Endothelial cell of umbilical vein (primary cell): ENCODE results near the gene DAPL1. TPM values are rescaled to one million over a fixed set of nuclear protein-coding genes. Genes with fewer than 3 reads are reported as not detected.

Experiments used
- BruUV-seq: library from RNA; stranded (reverse); fragments of 400-500 nt; replicated peaks from 2 replicates; lab custom pipeline; 2021; lab: Mats Ljungman, UMichigan
- CTCF ChIA-PET: fragments of 300-600, 350-600 bp; sonication (Branson Sonifier 250); formaldehyde crosslinking; loops from one replicate; lab custom pipeline; 2021; ENCODE audit warnings: antibody characterized with exemption, inconsistent platforms; lab: Charles Lee
- POLR2A ChIA-PET: fragments of 300-600, 350-600 bp; sonication (Branson Sonifier 250); formaldehyde crosslinking; loops from one replicate; lab custom pipeline; 2021; ENCODE audit warnings: antibody characterized with exemption, inconsistent platforms; lab: Charles Lee
- DNase-seq: peaks from one replicate; pipeline ENCODE4 v3.0.0-alpha.2; 2011; ENCODE audit warnings: low read depth, low spot score
- FAIRE-seq: peaks from 2 replicates; lab custom pipeline; 2011; peaks lifted over from hg19 to GRCh38; lab: Jason Lieb, UNC
- H2AFZ ChIP-seq: 2 replicates; pipeline ENCODE4 v1.6.0; 2012; ENCODE audit warnings: low read depth, low read length, control low read depth, inconsistent platforms
- H3K27ac ChIP-seq: 2 replicates; pipeline ENCODE4 v1.5.1; 2011; ENCODE audit warnings: low read depth, mild to moderate bottlenecking, control low read depth, low read length, moderate library complexity; ENCODE audit not compliant: insufficient read depth
- H3K27me3 ChIP-seq, 2 experiments: 2 replicates each; pipeline versions ENCODE4 v1.6.0 to v1.6.1; 2011; ENCODE audit warnings: low read length in 2 of 2, mixed read lengths in 1 of 2; ENCODE audit not compliant: control insufficient read depth in 2 of 2, insufficient read depth in 2 of 2
- H3K36me3 ChIP-seq, 2 experiments: 2 replicates in 1 of 2; 3 replicates in 1 of 2; pipeline ENCODE4 v1.5.1; 2011; ENCODE audit warnings: low read length in 2 of 2, mild to moderate bottlenecking in 1 of 2, moderate library complexity in 1 of 2; ENCODE audit not compliant: control insufficient read depth in 2 of 2, insufficient read depth in 2 of 2; ENCODE audit errors: extremely low read depth in 1 of 2
- H3K4me1 ChIP-seq: 3 replicates; pipeline ENCODE4 v1.5.1; 2011; ENCODE audit warnings: mild to moderate bottlenecking, low read length; ENCODE audit not compliant: control insufficient read depth, insufficient read depth; ENCODE audit errors: extremely low read depth
- H3K4me2 ChIP-seq: 2 replicates; pipeline ENCODE4 v1.6.1; 2011; ENCODE audit warnings: low read length, control low read depth, mixed read lengths; ENCODE audit not compliant: insufficient read depth
- H3K4me3 ChIP-seq, 3 experiments: fragments of 200-600 bp in 1 of 3; sonication (generic), shearing (Covaris generic) in 1 of 3; replicated peaks in 1 of 3; 2 replicates each; pipeline ENCODE4 v1.5.1; 2011 to 2016; ENCODE audit warnings: control low read depth in 3 of 3, low read length in 3 of 3, mild to moderate bottlenecking in 2 of 3, inconsistent platforms in 1 of 3, low read depth in 1 of 3, moderate library complexity in 1 of 3; ENCODE audit not compliant: insufficient read depth in 1 of 3
- H3K79me2 ChIP-seq: 2 replicates; pipeline ENCODE4 v1.6.0; 2012; ENCODE audit warnings: low read length, inconsistent platforms; ENCODE audit not compliant: control insufficient read depth, insufficient read depth
- H3K9ac ChIP-seq: replicated peaks from 2 replicates; pipeline ENCODE3; 2011; ENCODE audit warnings: low read length, control low read depth; ENCODE audit not compliant: insufficient read depth; ENCODE audit errors: extremely low read depth
- H3K9me1 ChIP-seq: replicated peaks from 3 replicates; pipeline ENCODE4 v1.6.0; 2011; ENCODE audit warnings: mild to moderate bottlenecking, low read length; ENCODE audit not compliant: control insufficient read depth, insufficient read depth; ENCODE audit errors: extremely low read depth
- H3K9me3 ChIP-seq: replicated peaks from 2 replicates; pipeline ENCODE4 v1.5.1; 2012; ENCODE audit warnings: low read length, inconsistent platforms; ENCODE audit not compliant: control insufficient read depth, insufficient read depth
- H4K20me1 ChIP-seq: replicated peaks from 2 replicates; pipeline ENCODE3; 2011; ENCODE audit warnings: mild to moderate bottlenecking, low read length; ENCODE audit not compliant: control insufficient read depth, insufficient read depth; ENCODE audit errors: extremely low read depth
- FOS ChIP-seq: IDR thresholded peaks from 2 replicates; pipeline ENCODE4 v1.6.1; 2011; ENCODE audit warnings: mild to moderate bottlenecking, low read length, moderate library complexity, borderline replicate concordance; ENCODE audit not compliant: insufficient read depth
- JUN ChIP-seq: IDR thresholded peaks from 2 replicates; pipeline ENCODE4 v1.6.1; 2011; ENCODE audit warnings: borderline replicate concordance, low read depth; ENCODE audit not compliant: insufficient read length, insufficient read depth
- MYC ChIP-seq: IDR thresholded peaks from one replicate; pipeline ENCODE4 v1.6.1; 2011; ENCODE audit warnings: mild to moderate bottlenecking, low read depth, low read length
- POLR2A ChIP-seq: IDR thresholded peaks from 2 replicates; pipeline ENCODE4 v1.6.1; 2012; ENCODE audit warnings: low read depth, mild to moderate bottlenecking, control low read depth, low read length
- dilution Hi-C: fragments of 300-500 bp; cut with MboI; formaldehyde crosslinking; loops from one replicate; pipeline ENCODE4 v1.15.0; 2019; ENCODE audit warnings: low sequenced_read_pairs; ENCODE audit not compliant: extremely low pct_ligation_motif_present
- intact Hi-C: fragments of 100-400 bp; cut with micrococcal nuclease; formaldehyde crosslinking; loops from one replicate; pipeline ENCODE4 v1.10.0; 2022
- polyA plus RNA-seq, 4 experiments: library from polyadenylated mRNA; depleted of rRNA in 3 of 4; stranded (reverse) in 3 of 4; unstranded in 1 of 4; fragments of >200 nt; gene quantifications; 2 replicates each; pipeline versions ENCODE4 v1.2.1 to v1.2.3, GENCODE V29; 2011 to 2012; ENCODE audit warnings: missing spikeins in 1 of 4
- total RNA-seq: library from RNA; stranded (reverse); gene quantifications from 2 replicates; pipeline ENCODE4 v1.2.3, GENCODE V29; 2021
- TF ChIP-seq, protein P1 (sequence below), 2 donors: IDR thresholded peaks; 1 replicate in 1 of 2; 2 replicates in 1 of 2; pipeline ENCODE4 v1.5.1; 2011; ENCODE audit warnings: low read length in 2 of 2, mild to moderate bottlenecking in 2 of 2, moderate library complexity in 2 of 2, control low read depth in 1 of 2, inconsistent platforms in 1 of 2, low read depth in 1 of 2; ENCODE audit not compliant: insufficient read depth in 1 of 2; ENCODE audit errors: extremely low read depth in 1 of 2

The DAPL1 gene
- total and polyA plus RNA-seq, 2 donors (not counting 3 experiments of a cell fraction or from before 2014, with no cell fraction given), result not detected

DNA sequence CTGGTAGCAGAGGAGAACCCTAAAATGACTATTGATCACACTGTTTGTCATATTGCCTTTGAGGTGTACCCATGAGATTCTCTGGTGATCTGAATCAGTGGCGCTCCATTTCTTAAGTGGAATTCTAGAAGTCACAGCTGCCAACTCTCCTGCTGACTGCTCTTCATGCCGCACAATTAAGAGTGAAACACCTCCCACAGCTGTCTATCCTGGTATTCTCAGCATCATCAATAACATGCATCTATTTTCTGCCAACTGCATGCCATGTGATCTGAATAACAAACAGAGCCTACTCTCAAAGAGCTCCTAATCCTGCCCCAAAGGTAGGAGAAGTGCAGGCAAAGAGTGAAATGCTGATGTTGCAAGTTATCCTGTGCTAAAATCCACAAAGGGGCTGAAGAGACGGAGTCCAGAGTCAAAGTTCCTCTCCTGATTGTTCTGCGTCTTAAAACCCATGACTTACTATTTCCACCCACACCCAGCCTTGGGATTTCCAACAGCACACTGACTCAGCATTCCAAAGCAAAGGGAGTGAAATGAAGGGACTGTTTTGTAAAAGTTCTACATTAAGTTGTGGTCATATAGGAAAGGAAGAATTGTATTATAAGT is 13.7 kb upstream of the DAPL1 start:
- dilution Hi-C loops (no loop called here), intact Hi-C loops (no loop called here)
- Histone ChIP-seq H2AFZ (no peak overlapping the region), H3K27me3 (peaks cover 0 to 9% of the 10 kb centered on the region in 2 experiments), H3K9ac (no peak overlapping the region), H4K20me1 (no peaks in the 10 kb centered on the region), H3K9me1 (no peaks in the 10 kb centered on the region), H3K4me1 (no peaks in the 10 kb centered on the region), H3K36me3 (no peaks in the 10 kb centered on the region), H3K4me2 (no peak overlapping the region), H3K27ac (no peak overlapping the region), H3K9me3 (no peaks in the 10 kb centered on the region), H3K79me2 (no peaks in the 10 kb centered on the region), H3K4me3 (no peak overlapping the region)
- FAIRE-seq, result no peak
- ChIA-PET POLR2A (no interaction called here), CTCF (no interaction called here)
- DNase-seq, result peak; percentile 26
- BruUV-seq, result no TSS peak
- no peak for TF ChIP-seq FOS
- TF ChIP-seq, protein P1, sequence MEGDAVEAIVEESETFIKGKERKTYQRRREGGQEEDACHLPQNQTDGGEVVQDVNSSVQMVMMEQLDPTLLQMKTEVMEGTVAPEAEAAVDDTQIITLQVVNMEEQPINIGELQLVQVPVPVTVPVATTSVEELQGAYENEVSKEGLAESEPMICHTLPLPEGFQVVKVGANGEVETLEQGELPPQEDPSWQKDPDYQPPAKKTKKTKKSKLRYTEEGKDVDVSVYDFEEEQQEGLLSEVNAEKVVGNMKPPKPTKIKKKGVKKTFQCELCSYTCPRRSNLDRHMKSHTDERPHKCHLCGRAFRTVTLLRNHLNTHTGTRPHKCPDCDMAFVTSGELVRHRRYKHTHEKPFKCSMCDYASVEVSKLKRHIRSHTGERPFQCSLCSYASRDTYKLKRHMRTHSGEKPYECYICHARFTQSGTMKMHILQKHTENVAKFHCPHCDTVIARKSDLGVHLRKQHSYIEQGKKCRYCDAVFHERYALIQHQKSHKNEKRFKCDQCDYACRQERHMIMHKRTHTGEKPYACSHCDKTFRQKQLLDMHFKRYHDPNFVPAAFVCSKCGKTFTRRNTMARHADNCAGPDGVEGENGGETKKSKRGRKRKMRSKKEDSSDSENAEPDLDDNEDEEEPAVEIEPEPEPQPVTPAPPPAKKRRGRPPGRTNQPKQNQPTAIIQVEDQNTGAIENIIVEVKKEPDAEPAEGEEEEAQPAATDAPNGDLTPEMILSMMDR (IDR thresholded peaks at IDR 0.05; ENCODE audit: extremely low read depth in 1 of 2, insufficient read depth in 1 of 2, low read depth in 1 of 2, low read length in 2 of 2), result no peak
- no peak for TF ChIP-seq MYC
- TF ChIP-seq POLR2A, result no peak

DNA sequence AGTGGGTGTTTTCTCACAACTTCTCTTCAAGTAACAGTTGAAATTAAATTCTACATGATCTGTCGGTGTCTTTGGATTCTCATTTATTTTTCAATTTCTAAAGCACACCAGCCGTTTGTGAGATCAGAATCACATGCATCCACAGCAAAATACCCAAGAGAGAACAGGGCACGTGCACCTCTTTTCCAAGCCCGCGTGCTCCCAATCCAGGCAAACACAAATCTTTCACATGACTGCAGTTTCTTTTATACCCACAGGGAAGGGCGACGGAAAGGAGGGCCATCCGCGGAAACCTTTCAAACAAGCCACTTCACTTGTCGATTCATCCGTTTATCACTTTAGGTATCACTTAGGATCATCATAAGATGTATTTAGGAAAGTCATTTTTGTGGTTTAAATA is 13.0 kb upstream of the DAPL1 start:
- Histone ChIP-seq H2AFZ (no peak overlapping the region), H3K79me2 (no peaks in the 10 kb centered on the region), H3K27me3 (peaks cover 0 to 9% of the 10 kb centered on the region in 2 experiments), H3K9me3 (no peaks in the 10 kb centered on the region), H3K4me2 (no peak overlapping the region), H3K4me1 (no peaks in the 10 kb centered on the region), H3K9ac (no peak overlapping the region), H3K36me3 (no peaks in the 10 kb centered on the region), H3K27ac (no peak overlapping the region), H4K20me1 (no peaks in the 10 kb centered on the region), H3K9me1 (no peaks in the 10 kb centered on the region), H3K4me3 (no peak overlapping the region)
- ChIA-PET CTCF (no interaction called here), POLR2A (no interaction called here)
- intact Hi-C loops, result no loop called here
- TF ChIP-seq JUN, result no peak
- dilution Hi-C loops, result no loop called here
- FAIRE-seq, result no peak
- DNase-seq, result no peak
- BruUV-seq, result no TSS peak
